Thyroid gland (tissue), 4 donors: ENCODE measurements around the gene CACNA1A.

Experiments used
- CTCF ChIP-seq, 6 experiments: fragments of 200-600 bp in 3 of 6; fragments of 450-650 bp in 3 of 6; sonication (generic) in 3 of 6; IDR thresholded peaks; one replicate each; pipeline ENCODE4 v1.5.1; 2016 to 2019; ENCODE audit warnings: antibody characterized with exemption in 6 of 6, mild to moderate bottlenecking in 2 of 6, inconsistent platforms in 1 of 6, moderate library complexity in 1 of 6
- POLR2A ChIP-seq, 2 donors: fragments of 450-650 bp; IDR thresholded peaks; one replicate each; pipeline ENCODE4 v1.6.1; 2017; ENCODE audit warnings: antibody characterized with exemption in 2 of 2, mild to moderate bottlenecking in 2 of 2, moderate library complexity in 1 of 2

GRCh38 chr19:13171146-13171545, 335.1 kb downstream of the CACNA1A start:
- TF ChIP-seq CTCF (IDR thresholded peaks at IDR 0.05), result no peak
- no peak for TF ChIP-seq POLR2A (IDR thresholded peaks at IDR 0.05)
